ENCODE data around the gene PHF14. TPM values are rescaled to one million over a fixed set of nuclear protein-coding genes. Genes with fewer than 3 reads are reported as not detected.
A peak's percentile ranks its signal among the peaks of the same experiment; 100 is the strongest.

The PHF14 gene
- polyA plus RNA-seq, 1 donor from 2014 or later, result 139 TPM

- Histone ChIP-seq H3K79me2 (replicated peaks; ENCODE audit: insufficient read depth, low read length) (no peaks in the 10 kb centered on the region), H3K4me3 (ENCODE audit: low read length) (no peak overlapping the region), H2AFZ (ENCODE audit: low read depth, low read length) (no peak overlapping the region), H3K27ac (ENCODE audit: low read length) (no peak overlapping the region), H3K27me3 (ENCODE audit: insufficient read depth, low read depth, low read length) (no peaks in the 10 kb centered on the region), H4K20me1 (ENCODE audit: insufficient read depth) (no peaks in the 10 kb centered on the region), H3K36me3 (ENCODE audit: insufficient read depth, low read length) (no peaks in the 10 kb centered on the region), H3K4me2 (ENCODE audit: low read length) (no peak overlapping the region), H3K9me3 (ENCODE audit: low read length) (no peaks in the 10 kb centered on the region), H3F3A (ENCODE audit: insufficient read depth, low read length, poor library complexity, severe bottlenecking) (no peaks in the 10 kb centered on the region), H3K9me2 (ENCODE audit: insufficient read depth, low read length) (no peaks in the 10 kb centered on the region), H3K9ac (ENCODE audit: low read length) (no peak overlapping the region)
- TF ChIP-seq SMC3 (conservative IDR thresholded peaks at IDR 0.05; ENCODE audit: poor library complexity), result no peak
- no peak for TF ChIP-seq POLR2AphosphoS5 (IDR thresholded peaks at IDR 0.05)
- no peak for TF ChIP-seq MXI1 (conservative IDR thresholded peaks at IDR 0.05; ENCODE audit: poor library complexity, severe bottlenecking)
- TF ChIP-seq REST (IDR thresholded peaks at IDR 0.05; ENCODE audit: borderline replicate concordance), result no peak
- no peak for TF ChIP-seq RAD21 (conservative IDR thresholded peaks at IDR 0.05)
- TF ChIP-seq CTCF (IDR thresholded peaks at IDR 0.05; ENCODE audit: poor library complexity, severe bottlenecking), result no peak
- TF ChIP-seq TAF1 (IDR thresholded peaks at IDR 0.05; ENCODE audit: low read depth), result no peak
- no peak for TF ChIP-seq EP300 (conservative IDR thresholded peaks at IDR 0.05; ENCODE audit: poor library complexity, severe bottlenecking)
- no peak for TF ChIP-seq EZH2 (IDR thresholded peaks at IDR 0.05; ENCODE audit: borderline replicate concordance, insufficient read depth, low read length, poor library complexity, severe bottlenecking)
Observed at GRCh38 chr7:11175371-11175770, 201.7 kb downstream of the PHF14 start.

DNA sequence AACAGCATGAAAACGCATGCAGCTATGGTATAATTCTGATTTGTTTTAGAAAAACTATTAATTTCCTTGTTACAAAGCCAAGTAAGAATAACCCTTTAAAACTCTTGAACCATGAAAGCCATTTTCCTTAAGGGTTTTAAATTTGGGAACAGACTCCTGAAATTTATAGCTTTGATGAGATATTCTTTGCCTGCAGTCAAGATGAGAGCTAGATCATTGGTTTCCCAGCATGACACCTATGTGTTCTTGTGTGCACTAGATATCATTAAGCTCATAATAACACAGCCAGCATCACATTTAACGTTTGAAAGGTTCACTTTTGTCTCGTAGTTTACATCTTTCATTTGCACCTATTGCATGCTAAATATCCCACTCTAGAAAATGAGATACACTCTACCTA is 202.2 kb downstream of the PHF14 start:
- Histone ChIP-seq H4K20me1 (ENCODE audit: insufficient read depth) (no peaks in the 10 kb centered on the region), H3K27me3 (ENCODE audit: insufficient read depth, low read depth, low read length) (no peaks in the 10 kb centered on the region), H2AFZ (ENCODE audit: low read depth, low read length) (no peak overlapping the region), H3F3A (ENCODE audit: insufficient read depth, low read length, poor library complexity, severe bottlenecking) (no peaks in the 10 kb centered on the region), H3K9me2 (ENCODE audit: insufficient read depth, low read length) (no peaks in the 10 kb centered on the region), H3K4me2 (ENCODE audit: low read length) (no peak overlapping the region), H3K36me3 (ENCODE audit: insufficient read depth, low read length) (no peaks in the 10 kb centered on the region), H3K27ac (ENCODE audit: low read length) (no peak overlapping the region), H3K4me3 (ENCODE audit: low read length) (no peak overlapping the region), H3K79me2 (replicated peaks; ENCODE audit: insufficient read depth, low read length) (no peaks in the 10 kb centered on the region), H3K9ac (ENCODE audit: low read length) (no peak overlapping the region), H3K9me3 (ENCODE audit: low read length) (no peaks in the 10 kb centered on the region)
- TF ChIP-seq EP300 (conservative IDR thresholded peaks at IDR 0.05; ENCODE audit: poor library complexity, severe bottlenecking) (no peak), EZH2 (IDR thresholded peaks at IDR 0.05; ENCODE audit: borderline replicate concordance, insufficient read depth, low read length, poor library complexity, severe bottlenecking) (no peak), POLR2AphosphoS5 (IDR thresholded peaks at IDR 0.05) (peak; percentile 11), TAF1 (IDR thresholded peaks at IDR 0.05; ENCODE audit: low read depth) (no peak)
